ENCODE results near the gene TRIM31.
"Not testable (repeated sequence)": the region's sequence is repeated elsewhere in the genome, so short reads cannot be mapped to it uniquely, and the experiment has no call there.

- TF ChIP-seq USF2 (IDR thresholded peaks at IDR 0.05); JUN (IDR thresholded peaks at IDR 0.05); MYC (IDR thresholded peaks at IDR 0.05; ENCODE audit: borderline replicate concordance, low read length); E2F6 (IDR thresholded peaks at IDR 0.05; ENCODE audit: borderline replicate concordance, low read depth); JUNB (IDR thresholded peaks at IDR 0.05); RARB (CRISPR knock-in tag; IDR thresholded peaks at IDR 0.05); CBX8 (IDR thresholded peaks at IDR 0.05); MAX (IDR thresholded peaks at IDR 0.05); CHD2 (IDR thresholded peaks at IDR 0.05; ENCODE audit: low read length, partially characterized antibody); POLR2A (IDR thresholded peaks at IDR 0.05; ENCODE audit: low read length): not testable (repeated sequence)
- TF ChIP-seq, protein P1, sequence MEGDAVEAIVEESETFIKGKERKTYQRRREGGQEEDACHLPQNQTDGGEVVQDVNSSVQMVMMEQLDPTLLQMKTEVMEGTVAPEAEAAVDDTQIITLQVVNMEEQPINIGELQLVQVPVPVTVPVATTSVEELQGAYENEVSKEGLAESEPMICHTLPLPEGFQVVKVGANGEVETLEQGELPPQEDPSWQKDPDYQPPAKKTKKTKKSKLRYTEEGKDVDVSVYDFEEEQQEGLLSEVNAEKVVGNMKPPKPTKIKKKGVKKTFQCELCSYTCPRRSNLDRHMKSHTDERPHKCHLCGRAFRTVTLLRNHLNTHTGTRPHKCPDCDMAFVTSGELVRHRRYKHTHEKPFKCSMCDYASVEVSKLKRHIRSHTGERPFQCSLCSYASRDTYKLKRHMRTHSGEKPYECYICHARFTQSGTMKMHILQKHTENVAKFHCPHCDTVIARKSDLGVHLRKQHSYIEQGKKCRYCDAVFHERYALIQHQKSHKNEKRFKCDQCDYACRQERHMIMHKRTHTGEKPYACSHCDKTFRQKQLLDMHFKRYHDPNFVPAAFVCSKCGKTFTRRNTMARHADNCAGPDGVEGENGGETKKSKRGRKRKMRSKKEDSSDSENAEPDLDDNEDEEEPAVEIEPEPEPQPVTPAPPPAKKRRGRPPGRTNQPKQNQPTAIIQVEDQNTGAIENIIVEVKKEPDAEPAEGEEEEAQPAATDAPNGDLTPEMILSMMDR (IDR thresholded peaks at IDR 0.05), result not testable (repeated sequence)
These were observed 27.4 kb upstream of the TRIM31 start for GRCh38 chr6:30140240-30140639.
